Bronchial epithelial cell (primary cell): Measurements from ENCODE around the gene RALGPS1. TPM values are rescaled to one million over a fixed set of nuclear protein-coding genes. Genes with fewer than 3 reads are reported as not detected.

Source experiments
- DNase-seq: peaks from one replicate; pipeline ENCODE4 v3.0.0-alpha.2; 2010; ENCODE audit warnings: low read depth
- FAIRE-seq: peaks from 2 replicates; lab custom pipeline; 2011; peaks lifted over from hg19 to GRCh38; lab: Jason Lieb, UNC
- H3K27me3 ChIP-seq: 2 replicates; pipeline ENCODE4 v1.5.1; 2011; ENCODE audit warnings: low read length; ENCODE audit not compliant: control insufficient read depth, insufficient read depth
- H3K36me3 ChIP-seq: 2 replicates; pipeline ENCODE4 v1.5.1; 2011; ENCODE audit warnings: low read length; ENCODE audit not compliant: control insufficient read depth, insufficient read depth
- H3K4me3 ChIP-seq: 2 replicates; pipeline ENCODE4 v1.5.1; 2011; ENCODE audit warnings: mild to moderate bottlenecking, low read depth, low read length, control low read depth
- total RNA-seq: library from RNA; depleted of rRNA; stranded (reverse); fragments of >200 nt; gene quantifications from 2 replicates; pipeline ENCODE4 v1.2.1, GENCODE V29; 2014
- TF ChIP-seq, protein P1 (sequence below): IDR thresholded peaks from 2 replicates; pipeline ENCODE4 v1.5.1; 2011; ENCODE audit warnings: mild to moderate bottlenecking, moderate library complexity, low read length, control low read depth, inconsistent platforms; ENCODE audit not compliant: insufficient read depth, severe bottlenecking

RALGPS1 gene
- total RNA-seq, 1 donor from 2014 or later = 3.2 TPM

DNA sequence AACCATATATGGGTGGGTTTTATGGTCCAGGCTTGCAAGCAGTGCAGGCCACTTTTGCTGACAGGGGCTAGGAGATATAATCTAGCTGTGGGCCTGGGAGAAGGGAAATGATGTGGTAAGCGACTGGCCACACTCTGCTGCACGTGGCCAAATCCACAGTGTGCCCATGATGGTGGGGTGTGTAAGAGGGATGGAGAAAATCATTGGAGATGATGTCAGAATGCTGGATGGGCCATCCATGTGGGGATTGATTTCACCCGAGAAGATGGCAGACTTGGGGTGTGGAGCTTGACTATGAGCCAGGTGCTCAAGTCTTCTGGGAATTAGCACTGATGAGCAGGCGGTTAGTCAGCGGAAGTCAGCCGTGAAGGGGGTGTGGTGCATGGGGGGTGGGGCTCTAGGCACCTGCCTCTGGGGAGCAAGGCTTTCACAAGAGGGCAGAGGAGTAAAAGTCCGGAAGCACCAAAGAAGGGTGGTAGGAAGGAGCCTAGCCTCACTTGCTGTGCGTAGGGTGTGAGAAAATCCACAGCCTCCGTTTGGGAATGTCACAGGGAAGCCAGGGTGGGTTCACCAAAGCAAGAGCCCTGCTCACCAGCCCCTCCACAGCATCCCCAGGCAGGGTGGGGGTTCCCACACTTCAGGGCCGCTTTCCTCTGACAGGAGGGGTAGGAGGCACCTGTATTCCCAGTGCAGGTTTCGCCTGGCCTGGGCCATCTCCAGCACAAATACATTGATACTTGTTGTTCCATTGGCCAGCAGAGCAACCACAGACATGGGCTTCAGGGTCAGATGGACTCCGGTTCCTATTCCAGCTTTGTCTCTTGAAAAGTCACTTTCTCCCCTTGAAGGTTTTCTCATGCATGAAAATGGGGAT, 252.3 kb downstream of the RALGPS1 start:
- FAIRE-seq (peak; percentile 36), DNase-seq (peak; percentile 94)
- TF ChIP-seq, protein P1, sequence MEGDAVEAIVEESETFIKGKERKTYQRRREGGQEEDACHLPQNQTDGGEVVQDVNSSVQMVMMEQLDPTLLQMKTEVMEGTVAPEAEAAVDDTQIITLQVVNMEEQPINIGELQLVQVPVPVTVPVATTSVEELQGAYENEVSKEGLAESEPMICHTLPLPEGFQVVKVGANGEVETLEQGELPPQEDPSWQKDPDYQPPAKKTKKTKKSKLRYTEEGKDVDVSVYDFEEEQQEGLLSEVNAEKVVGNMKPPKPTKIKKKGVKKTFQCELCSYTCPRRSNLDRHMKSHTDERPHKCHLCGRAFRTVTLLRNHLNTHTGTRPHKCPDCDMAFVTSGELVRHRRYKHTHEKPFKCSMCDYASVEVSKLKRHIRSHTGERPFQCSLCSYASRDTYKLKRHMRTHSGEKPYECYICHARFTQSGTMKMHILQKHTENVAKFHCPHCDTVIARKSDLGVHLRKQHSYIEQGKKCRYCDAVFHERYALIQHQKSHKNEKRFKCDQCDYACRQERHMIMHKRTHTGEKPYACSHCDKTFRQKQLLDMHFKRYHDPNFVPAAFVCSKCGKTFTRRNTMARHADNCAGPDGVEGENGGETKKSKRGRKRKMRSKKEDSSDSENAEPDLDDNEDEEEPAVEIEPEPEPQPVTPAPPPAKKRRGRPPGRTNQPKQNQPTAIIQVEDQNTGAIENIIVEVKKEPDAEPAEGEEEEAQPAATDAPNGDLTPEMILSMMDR = no peak
- no peaks in the 10 kb centered on the region for H3K36me3 ChIP-seq
- no peak overlapping the region for H3K4me3 ChIP-seq
- H3K27me3 ChIP-seq = no peaks in the 10 kb centered on the region

DNA sequence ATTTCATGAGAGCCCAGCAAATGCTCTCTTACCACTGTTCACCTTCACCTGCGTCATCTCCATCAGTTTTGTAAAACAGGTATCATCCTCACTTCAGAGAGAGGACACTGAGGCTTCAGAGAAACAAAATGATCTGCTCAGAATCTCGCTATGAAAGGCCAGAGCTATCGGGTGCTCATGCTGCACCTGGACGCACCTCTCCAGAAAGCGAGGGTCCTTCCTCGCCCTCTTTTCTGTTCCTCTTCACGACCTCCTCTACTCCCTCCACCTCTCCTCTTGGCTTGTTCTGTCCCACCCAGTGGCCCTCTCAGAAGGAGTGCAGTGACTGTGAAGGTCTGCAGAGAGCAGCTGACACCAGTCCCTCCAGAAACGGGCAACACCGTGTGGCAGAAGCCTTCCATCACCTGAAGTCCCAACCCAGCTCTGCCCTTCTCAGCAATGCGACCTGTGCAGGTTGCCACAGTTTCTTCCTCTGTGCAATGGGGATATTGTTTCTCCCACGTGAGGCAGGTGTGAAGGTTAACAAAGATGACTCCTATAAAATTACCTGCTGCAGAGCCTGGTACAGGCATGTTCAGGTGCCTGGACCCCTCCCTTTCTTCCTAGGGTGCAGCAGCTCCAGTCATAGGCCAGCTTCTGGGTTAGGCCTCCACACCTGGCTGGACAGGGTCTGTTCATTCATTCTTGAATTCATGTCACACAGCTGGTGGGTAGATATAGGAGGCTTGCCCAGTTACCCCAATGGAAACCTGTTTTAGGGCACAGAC, 253.2 kb downstream of the RALGPS1 start:
- no peak for FAIRE-seq
- TF ChIP-seq, protein P1 = no peak
- Histone ChIP-seq H3K27me3 (no peaks in the 10 kb centered on the region), H3K4me3 (no peak overlapping the region), H3K36me3 (no peaks in the 10 kb centered on the region)
- DNase-seq = no peak

DNA sequence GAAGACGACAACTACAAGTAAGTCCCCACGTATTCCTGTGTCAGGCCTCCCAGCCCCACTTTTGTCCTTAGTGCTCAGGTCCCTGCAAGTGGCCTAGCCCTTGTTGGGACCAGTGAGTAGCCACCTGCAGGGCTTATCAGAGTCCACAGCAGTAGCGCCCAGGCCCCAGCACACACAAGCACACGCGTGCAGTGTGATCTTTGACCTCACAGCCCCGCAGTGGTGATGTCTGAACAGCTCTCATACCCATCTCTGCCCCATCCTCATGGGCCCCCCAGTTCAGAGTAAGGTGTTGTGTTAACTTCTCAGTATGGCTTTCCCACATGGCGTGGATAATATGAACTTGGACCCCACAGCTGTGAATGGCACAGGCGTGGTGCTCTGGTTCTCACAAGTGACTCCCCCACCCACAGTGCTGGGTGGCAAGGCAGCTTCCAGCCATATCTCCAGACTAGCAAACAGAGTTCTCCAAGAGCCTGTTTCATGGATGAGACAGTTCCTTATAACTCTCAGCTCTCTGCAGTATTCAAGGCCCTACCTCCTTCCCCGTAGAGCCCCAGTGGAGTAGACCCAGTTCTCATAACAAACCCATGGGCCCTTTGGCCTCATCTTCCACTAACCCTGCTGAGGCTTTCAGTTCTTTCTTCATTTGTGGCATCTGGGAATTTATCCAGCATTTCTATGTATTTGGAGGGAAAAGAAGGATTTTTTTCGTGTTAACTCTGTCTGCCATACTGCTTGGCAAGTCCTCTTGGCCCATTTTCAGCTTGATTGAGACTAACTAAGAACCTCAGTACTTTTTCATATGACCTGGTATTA, 254.4 kb downstream of the RALGPS1 start:
- no peak for DNase-seq
- FAIRE-seq = no peak
- H3K36me3 ChIP-seq = no peaks in the 10 kb centered on the region
- peaks cover 4% of the 10 kb centered on the region for H3K27me3 ChIP-seq
- no peak overlapping the region for H3K4me3 ChIP-seq
- TF ChIP-seq, protein P1 = no peak

DNA sequence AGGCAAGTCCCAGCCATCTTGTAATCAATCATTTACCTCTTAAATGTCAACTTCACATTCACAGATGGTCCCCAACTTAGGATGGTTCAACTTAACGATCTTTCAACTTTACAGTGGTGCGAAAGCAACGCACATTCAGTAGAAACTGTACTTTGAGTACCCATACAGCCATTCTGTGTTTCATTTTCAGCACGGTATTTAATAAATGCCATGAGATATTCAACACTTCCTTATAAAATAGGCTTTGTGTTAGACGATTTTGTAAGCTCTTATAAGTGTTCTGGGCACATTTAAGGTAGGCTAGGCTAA, 254.9 kb downstream of the RALGPS1 start:
- Histone ChIP-seq H3K36me3 (no peaks in the 10 kb centered on the region), H3K27me3 (peaks cover 4% of the 10 kb centered on the region), H3K4me3 (no peak overlapping the region)
- FAIRE-seq = no peak
- DNase-seq = no peak
- TF ChIP-seq, protein P1 = no peak

DNA sequence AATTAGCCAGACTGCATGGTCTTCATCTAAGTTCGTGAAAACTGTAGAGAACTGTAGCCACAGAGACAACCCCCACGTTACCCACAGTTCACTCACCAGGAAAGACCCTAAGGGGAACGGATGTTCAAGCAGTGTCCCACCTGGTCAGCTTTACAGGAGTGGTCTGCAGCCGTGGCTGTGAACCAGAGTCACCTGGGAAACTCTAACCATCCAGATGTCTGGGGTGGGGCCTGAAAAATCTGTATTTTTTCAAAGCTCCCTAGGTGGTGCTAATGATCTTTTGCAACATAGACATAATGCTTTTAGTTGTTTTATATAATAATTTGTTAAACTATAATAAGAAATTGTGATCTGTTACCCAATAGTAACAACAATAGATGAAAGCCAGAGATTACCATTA, 255.5 kb downstream of the RALGPS1 start:
- H3K36me3 ChIP-seq = no peaks in the 10 kb centered on the region
- FAIRE-seq = no peak
- H3K4me3 ChIP-seq = no peak overlapping the region
- TF ChIP-seq, protein P1 = no peak
- peaks cover 7% of the 10 kb centered on the region for H3K27me3 ChIP-seq
- no peak for DNase-seq
